Stimulated activated naive CD8-positive, alpha-beta T cell treated with anti-CD3 and anti-CD28 coated beads, Interleukin-15, amount 100 ng/mL, for 72 hours (primary cell): ENCODE data around the gene ARIH2.

Source experiments
- ATAC-seq: fragments of 150-1000 bp; cut with Tn5 transposase; 2 replicates; pipeline ENCODE4 v1.10.0; 2021; ENCODE audit warnings: mild to moderate bottlenecking, moderate library complexity
- DNase-seq, 2 donors: peaks; one replicate each; pipeline ENCODE4 v3.0.0; 2021 to 2022
- H3K27ac Mint-ChIP-seq, 2 donors: one replicate each; pipeline ENCODE4 v1.8.0; 2022; ENCODE audit warnings: mild to moderate bottlenecking in 2 of 2, mixed read lengths in 2 of 2, moderate library complexity in 2 of 2
- H3K27me3 Mint-ChIP-seq: one replicate; pipeline ENCODE4 v1.8.0; 2022; ENCODE audit warnings: mixed read lengths
- H3K4me1 Mint-ChIP-seq: one replicate; pipeline ENCODE4 v1.8.0; 2022; ENCODE audit warnings: mild to moderate bottlenecking, mixed read lengths
- H3K4me3 Mint-ChIP-seq, 2 donors: one replicate each; pipeline ENCODE4 v1.8.0; 2022; ENCODE audit warnings: mild to moderate bottlenecking in 2 of 2, mixed read lengths in 2 of 2, moderate library complexity in 1 of 2
- H3K9me3 Mint-ChIP-seq, 2 donors: one replicate each; pipeline ENCODE4 v1.8.0; 2022; ENCODE audit warnings: mixed read lengths in 2 of 2

ARIH2 gene

GRCh38 chr3:49015765-49016164 lies 97.1 kb downstream of the ARIH2 start:
- Mint-ChIP-seq H3K27me3 (no peaks in the 10 kb centered on the region), H3K9me3 (no peaks in the 10 kb centered on the region), H3K4me3 (no peak overlapping the region), H3K4me1 (peaks cover 55% of the 10 kb centered on the region), H3K27ac (no peak overlapping the region)
- ATAC-seq (no peak), DNase-seq (no peak)

GRCh38 chr3:49016414-49017228 lies 98.0 kb downstream of the ARIH2 start:
- ATAC-seq = no peak
- no peak overlapping the region for H3K4me3 Mint-ChIP-seq
- H3K27ac Mint-ChIP-seq = no peak overlapping the region

GRCh38 chr3:49017229-49017970 lies 98.8 kb downstream of the ARIH2 start:
- no peaks in the 10 kb centered on the region for H3K9me3 Mint-ChIP-seq
- DNase-seq (no peak), ATAC-seq (no peak)
- H3K4me3 Mint-ChIP-seq = peak overlapping the region; percentile 98
- H3K27ac Mint-ChIP-seq = peak overlapping the region in 1 of 2 donors; percentile 56
- H3K4me1 Mint-ChIP-seq = peaks cover 47% of the 10 kb centered on the region
- H3K27me3 Mint-ChIP-seq = no peaks in the 10 kb centered on the region

More at GRCh38 chr3:49016414-49017228, 98.0 kb downstream of the ARIH2 start:
- no peak for DNase-seq
- Mint-ChIP-seq H3K27me3 (no peaks in the 10 kb centered on the region), H3K9me3 (no peaks in the 10 kb centered on the region), H3K4me1 (peaks cover 55% of the 10 kb centered on the region)

- Mint-ChIP-seq H3K9me3 (no peaks in the 10 kb centered on the region), H3K4me1 (peaks cover 47% of the 10 kb centered on the region), H3K4me3 (peak within 1 kb of the TSS; percentile 98), H3K27ac (peak within 1 kb of the TSS; percentile 59 to 86), H3K27me3 (no peaks in the 10 kb centered on the region)
- peak; percentile 67 to 71 for DNase-seq
- peak; percentile 10 for ATAC-seq
These were observed 99.5 kb downstream of the ARIH2 start, which contains the start of gene DALRD3 for GRCh38 chr3:49017971-49018706. TSS of gene DALRD3 (minus strand) at chr3:49018580. CDS start at chr3:49018564, 16 bp downstream.

GRCh38 chr3:49018707-49019006 lies 100.0 kb downstream of the ARIH2 start:
- Mint-ChIP-seq H3K4me3 (peak overlapping the region; percentile 98), H3K27me3 (no peaks in the 10 kb centered on the region), H3K27ac (peak overlapping the region; percentile 59 to 86), H3K9me3 (no peaks in the 10 kb centered on the region), H3K4me1 (peaks cover 47% of the 10 kb centered on the region)
- ATAC-seq = no peak
- no peak for DNase-seq

- Mint-ChIP-seq H3K27ac (peak overlapping the region; percentile 95 to 100), H3K4me3 (peak overlapping the region; percentile 98), H3K9me3 (no peaks in the 10 kb centered on the region), H3K4me1 (peaks cover 55% of the 10 kb centered on the region), H3K27me3 (no peaks in the 10 kb centered on the region)
- no peak for DNase-seq
- ATAC-seq = no peak
These were observed 101.3 kb downstream of the ARIH2 start for GRCh38 chr3:49019941-49020329.

GRCh38 chr3:49020330-49021212 lies 101.9 kb downstream of the ARIH2 start:
- Mint-ChIP-seq H3K4me3 (peak overlapping the region; percentile 98), H3K9me3 (no peaks in the 10 kb centered on the region), H3K4me1 (peaks cover 62% of the 10 kb centered on the region), H3K27ac (peak overlapping the region; percentile 95 to 100), H3K27me3 (no peaks in the 10 kb centered on the region)
- DNase-seq (peak; percentile 41 to 57), ATAC-seq (no peak)

GRCh38 chr3:49021213-49021812 lies 102.7 kb downstream of the ARIH2 start:
- DNase-seq = peak; percentile 98 to 99
- Mint-ChIP-seq H3K9me3 (no peaks in the 10 kb centered on the region), H3K27me3 (no peaks in the 10 kb centered on the region), H3K4me3 (peak overlapping the region; percentile 98), H3K27ac (peak overlapping the region; percentile 98 to 100), H3K4me1 (peaks cover 69% of the 10 kb centered on the region)
- peak; percentile 76 for ATAC-seq

GRCh38 chr3:49021813-49022687 lies 103.4 kb downstream of the ARIH2 start, which contains the start of gene NDUFAF3:
TSS of gene NDUFAF3 (plus strand) at chr3:49022121. CDS start at chr3:49022145, 24 bp downstream.
- peak; percentile 96 to 97 for DNase-seq
- Mint-ChIP-seq H3K27me3 (no peaks in the 10 kb centered on the region), H3K27ac (peak within 1 kb of the TSS; percentile 99 to 100), H3K4me3 (peak within 1 kb of the TSS; percentile 98), H3K4me1 (peaks cover 72% of the 10 kb centered on the region), H3K9me3 (no peaks in the 10 kb centered on the region)
- peak; percentile 85 for ATAC-seq

- ATAC-seq = no peak
- Mint-ChIP-seq H3K4me1 (peaks cover 72% of the 10 kb centered on the region), H3K27ac (peak overlapping the region; percentile 99 to 100), H3K9me3 (no peaks in the 10 kb centered on the region), H3K27me3 (no peaks in the 10 kb centered on the region), H3K4me3 (peak overlapping the region; percentile 98)
- no peak for DNase-seq
These were observed 104.1 kb downstream of the ARIH2 start for GRCh38 chr3:49022688-49023171.

GRCh38 chr3:49023775-49024174 lies 105.1 kb downstream of the ARIH2 start:
- DNase-seq (no peak), ATAC-seq (no peak)
- peaks cover 80% of the 10 kb centered on the region for H3K4me1 Mint-ChIP-seq
- H3K4me3 Mint-ChIP-seq = peak overlapping the region; percentile 98
- H3K27ac Mint-ChIP-seq = no peak overlapping the region
- no peaks in the 10 kb centered on the region for H3K9me3 Mint-ChIP-seq
- no peaks in the 10 kb centered on the region for H3K27me3 Mint-ChIP-seq

GRCh38 chr3:49024449-49024848 lies 105.8 kb downstream of the ARIH2 start:
- DNase-seq (no peak), ATAC-seq (no peak)
- Mint-ChIP-seq H3K27ac (peak overlapping the region in 1 of 2 donors; percentile 24), H3K9me3 (no peaks in the 10 kb centered on the region), H3K27me3 (no peaks in the 10 kb centered on the region), H3K4me3 (peak overlapping the region in 1 of 2 donors; percentile 12), H3K4me1 (peaks cover 81% of the 10 kb centered on the region)

GRCh38 chr3:49025005-49025792 lies 106.6 kb downstream of the ARIH2 start:
- peaks cover 80% of the 10 kb centered on the region for H3K4me1 Mint-ChIP-seq
- H3K9me3 Mint-ChIP-seq = no peaks in the 10 kb centered on the region
- peak overlapping the region; percentile 7 to 12 for H3K4me3 Mint-ChIP-seq

More at GRCh38 chr3:49025005-49025792, 106.6 kb downstream of the ARIH2 start:
- Mint-ChIP-seq H3K27me3 (no peaks in the 10 kb centered on the region), H3K27ac (peak overlapping the region in 1 of 2 donors; percentile 5)
- ATAC-seq (no peak), DNase-seq (peak in 1 of 2 donors; percentile 13)
